ENCODE data around the gene FBXW8.

Gene FBXW8

GRCh38 chr12:116887897-116888296 is 22.9 kb upstream of the FBXW8 start:
- DNase-seq: no peak

- no peak for DNase-seq
Measured at GRCh38 chr12:116890330-116890729, 20.4 kb upstream of the FBXW8 start.

- DNase-seq: no peak
Measured at GRCh38 chr12:116891019-116891418, 19.7 kb upstream of the FBXW8 start.

- no peak for DNase-seq
Measured at GRCh38 chr12:116892349-116893140, 18.2 kb upstream of the FBXW8 start.

- no peak for DNase-seq
Measured at GRCh38 chr12:116894913-116895312, 15.8 kb upstream of the FBXW8 start.

- DNase-seq: no peak
Measured at GRCh38 chr12:116896411-116896924, 14.3 kb upstream of the FBXW8 start.

- DNase-seq: no peak
Measured at GRCh38 chr12:116897476-116897875, 13.3 kb upstream of the FBXW8 start.

GRCh38 chr12:116898669-116899068 is 12.1 kb upstream of the FBXW8 start:
- no peak for DNase-seq

- DNase-seq: no peak
Measured at GRCh38 chr12:116901612-116902011, 9.1 kb upstream of the FBXW8 start.

- DNase-seq: no peak
Measured at GRCh38 chr12:116903818-116904217, 6.9 kb upstream of the FBXW8 start.

GRCh38 chr12:116906285-116906684 is 4.5 kb upstream of the FBXW8 start:
- no peak for DNase-seq

- DNase-seq: no peak
Measured at GRCh38 chr12:116910280-116910644, 488 bp upstream of the FBXW8 start.

- DNase-seq: no peak
Measured at GRCh38 chr12:116915326-116915725, 4.6 kb downstream of the FBXW8 start.

GRCh38 chr12:116916122-116916521 is 5.4 kb downstream of the FBXW8 start:
- DNase-seq: no peak

- peak; percentile 69 for DNase-seq
Measured at GRCh38 chr12:116916714-116917114, 6.0 kb downstream of the FBXW8 start.

- no peak for DNase-seq
Measured at GRCh38 chr12:116918464-116918863, 7.7 kb downstream of the FBXW8 start.

GRCh38 chr12:116919247-116919661 is 8.5 kb downstream of the FBXW8 start:
- peak; percentile 74 for DNase-seq

GRCh38 chr12:116919706-116920485 is 9.1 kb downstream of the FBXW8 start:
- no peak for DNase-seq

GRCh38 chr12:116920939-116921338 is 10.2 kb downstream of the FBXW8 start:
- no peak for DNase-seq

GRCh38 chr12:116922194-116922897 is 11.6 kb downstream of the FBXW8 start:
- no peak for DNase-seq

- peak; percentile 63 for DNase-seq
Measured at GRCh38 chr12:116924558-116925453, 14.1 kb downstream of the FBXW8 start.

All from GF-D8 (cell line).